ENCODE measurements around the gene FRMD5. TPM values are rescaled to one million over a fixed set of nuclear protein-coding genes. Genes with fewer than 3 reads are reported as not detected.

Gene FRMD5
- total and polyA plus RNA-seq, 2 experiments from 2014 or later = 5.9 to 10.1 TPM

DNA sequence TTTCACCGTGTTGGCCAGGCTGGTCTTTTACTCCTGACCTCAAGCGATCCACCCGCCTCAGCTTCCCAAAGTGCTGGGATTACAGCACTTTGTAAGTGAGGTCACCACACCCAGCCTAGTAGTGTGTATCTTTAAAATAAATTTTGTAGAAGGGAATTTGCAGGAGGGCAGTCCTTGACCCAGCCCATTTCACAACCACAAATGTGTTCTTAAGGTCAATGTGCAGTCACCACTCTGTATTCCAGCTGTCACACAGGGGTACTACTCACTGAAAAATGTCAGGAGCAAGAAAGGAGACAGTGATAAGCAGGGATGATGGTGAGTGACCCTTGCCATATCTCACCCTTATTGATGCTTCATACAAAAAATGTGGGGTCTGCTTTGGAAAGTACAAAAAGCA, 98.5 kb downstream of the FRMD5 start:
- H3K27ac ChIP-seq (ENCODE audit: low read depth) = no peak overlapping the region
- H2AFZ ChIP-seq = no peak overlapping the region
- H3K79me2 ChIP-seq (replicated peaks; ENCODE audit: insufficient read depth) = no peaks in the 10 kb centered on the region
- no peaks in the 10 kb centered on the region for H3K9me2 ChIP-seq (ENCODE audit: insufficient read depth)
- no peak overlapping the region for H3K4me3 Mint-ChIP-seq
- no peaks in the 10 kb centered on the region for H3K4me1 Mint-ChIP-seq
- no peaks in the 10 kb centered on the region for H3K36me3 Mint-ChIP-seq (ENCODE audit: low read depth)
- no peaks in the 10 kb centered on the region for H3F3A ChIP-seq (replicated peaks; ENCODE audit: low read depth)
- H3K27me3 ChIP-seq (ENCODE audit: insufficient read depth) = no peaks in the 10 kb centered on the region
- H3K4me3 ChIP-seq = no peak overlapping the region
- TF ChIP-seq, protein P1, sequence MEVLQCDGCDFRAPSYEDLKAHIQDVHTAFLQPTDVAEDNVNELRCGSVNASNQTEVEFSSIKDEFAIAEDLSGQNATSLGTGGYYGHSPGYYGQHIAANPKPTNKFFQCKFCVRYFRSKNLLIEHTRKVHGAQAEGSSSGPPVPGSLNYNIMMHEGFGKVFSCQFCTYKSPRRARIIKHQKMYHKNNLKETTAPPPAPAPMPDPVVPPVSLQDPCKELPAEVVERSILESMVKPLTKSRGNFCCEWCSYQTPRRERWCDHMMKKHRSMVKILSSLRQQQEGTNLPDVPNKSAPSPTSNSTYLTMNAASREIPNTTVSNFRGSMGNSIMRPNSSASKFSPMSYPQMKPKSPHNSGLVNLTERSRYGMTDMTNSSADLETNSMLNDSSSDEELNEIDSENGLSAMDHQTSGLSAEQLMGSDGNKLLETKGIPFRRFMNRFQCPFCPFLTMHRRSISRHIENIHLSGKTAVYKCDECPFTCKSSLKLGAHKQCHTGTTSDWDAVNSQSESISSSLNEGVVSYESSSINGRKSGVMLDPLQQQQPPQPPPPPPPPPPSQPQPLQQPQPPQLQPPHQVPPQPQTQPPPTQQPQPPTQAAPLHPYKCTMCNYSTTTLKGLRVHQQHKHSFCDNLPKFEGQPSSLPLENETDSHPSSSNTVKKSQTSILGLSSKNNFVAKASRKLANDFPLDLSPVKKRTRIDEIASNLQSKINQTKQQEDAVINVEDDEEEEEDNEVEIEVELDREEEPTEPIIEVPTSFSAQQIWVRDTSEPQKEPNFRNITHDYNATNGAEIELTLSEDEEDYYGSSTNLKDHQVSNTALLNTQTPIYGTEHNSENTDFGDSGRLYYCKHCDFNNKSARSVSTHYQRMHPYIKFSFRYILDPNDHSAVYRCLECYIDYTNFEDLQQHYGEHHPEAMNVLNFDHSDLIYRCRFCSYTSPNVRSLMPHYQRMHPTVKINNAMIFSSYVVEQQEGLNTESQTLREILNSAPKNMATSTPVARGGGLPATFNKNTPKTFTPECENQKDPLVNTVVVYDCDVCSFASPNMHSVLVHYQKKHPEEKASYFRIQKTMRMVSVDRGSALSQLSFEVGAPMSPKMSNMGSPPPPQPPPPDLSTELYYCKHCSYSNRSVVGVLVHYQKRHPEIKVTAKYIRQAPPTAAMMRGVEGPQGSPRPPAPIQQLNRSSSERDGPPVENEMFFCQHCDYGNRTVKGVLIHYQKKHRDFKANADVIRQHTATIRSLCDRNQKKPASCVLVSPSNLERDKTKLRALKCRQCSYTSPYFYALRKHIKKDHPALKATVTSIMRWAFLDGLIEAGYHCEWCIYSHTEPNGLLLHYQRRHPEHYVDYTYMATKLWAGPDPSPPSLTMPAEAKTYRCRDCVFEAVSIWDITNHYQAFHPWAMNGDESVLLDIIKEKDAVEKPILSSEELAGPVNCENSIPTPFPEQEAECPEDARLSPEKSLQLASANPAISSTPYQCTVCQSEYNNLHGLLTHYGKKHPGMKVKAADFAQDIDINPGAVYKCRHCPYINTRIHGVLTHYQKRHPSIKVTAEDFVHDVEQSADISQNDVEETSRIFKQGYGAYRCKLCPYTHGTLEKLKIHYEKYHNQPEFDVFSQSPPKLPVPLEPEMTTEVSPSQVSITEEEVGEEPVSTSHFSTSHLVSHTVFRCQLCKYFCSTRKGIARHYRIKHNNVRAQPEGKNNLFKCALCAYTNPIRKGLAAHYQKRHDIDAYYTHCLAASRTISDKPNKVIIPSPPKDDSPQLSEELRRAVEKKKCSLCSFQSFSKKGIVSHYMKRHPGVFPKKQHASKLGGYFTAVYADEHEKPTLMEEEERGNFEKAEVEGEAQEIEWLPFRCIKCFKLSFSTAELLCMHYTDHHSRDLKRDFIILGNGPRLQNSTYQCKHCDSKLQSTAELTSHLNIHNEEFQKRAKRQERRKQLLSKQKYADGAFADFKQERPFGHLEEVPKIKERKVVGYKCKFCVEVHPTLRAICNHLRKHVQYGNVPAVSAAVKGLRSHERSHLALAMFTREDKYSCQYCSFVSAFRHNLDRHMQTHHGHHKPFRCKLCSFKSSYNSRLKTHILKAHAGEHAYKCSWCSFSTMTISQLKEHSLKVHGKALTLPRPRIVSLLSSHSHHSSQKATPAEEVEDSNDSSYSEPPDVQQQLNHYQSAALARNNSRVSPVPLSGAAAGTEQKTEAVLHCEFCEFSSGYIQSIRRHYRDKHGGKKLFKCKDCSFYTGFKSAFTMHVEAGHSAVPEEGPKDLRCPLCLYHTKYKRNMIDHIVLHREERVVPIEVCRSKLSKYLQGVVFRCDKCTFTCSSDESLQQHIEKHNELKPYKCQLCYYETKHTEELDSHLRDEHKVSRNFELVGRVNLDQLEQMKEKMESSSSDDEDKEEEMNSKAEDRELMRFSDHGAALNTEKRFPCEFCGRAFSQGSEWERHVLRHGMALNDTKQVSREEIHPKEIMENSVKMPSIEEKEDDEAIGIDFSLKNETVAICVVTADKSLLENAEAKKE (CRISPR knock-in tag; IDR thresholded peaks at IDR 0.05) = no peak
- no peak for TF ChIP-seq EZH2 (IDR thresholded peaks at IDR 0.05; ENCODE audit: low read depth, unreplicated experiment)
- TF ChIP-seq EZH2phosphoT487 (IDR thresholded peaks at IDR 0.05; ENCODE audit: unreplicated experiment) = no peak
- TF ChIP-seq NANOG (IDR thresholded peaks at IDR 0.05; ENCODE audit: borderline replicate concordance) = no peak
- no peak for TF ChIP-seq ZNF331 (CRISPR knock-in tag; IDR thresholded peaks at IDR 0.05; ENCODE audit: low read depth)
- no peak for TF ChIP-seq STAT1 (IDR thresholded peaks at IDR 0.05; ENCODE audit: unreplicated experiment)
- H4K20me1 ChIP-seq (replicated peaks; ENCODE audit: insufficient read depth) = 0 out of 2 replicates have a peak, but pooled peaks cover 7% of the 10 kb centered on the region
- no peaks in the 10 kb centered on the region for H3K9me3 Mint-ChIP-seq
- no peak overlapping the region for H3K4me2 ChIP-seq
- H3K36me3 ChIP-seq (ENCODE audit: insufficient read depth) = no peaks in the 10 kb centered on the region
- DNase-seq (ENCODE audit: low spot score) (no peak), ATAC-seq (no peak)
- no peaks in the 10 kb centered on the region for H3K4me1 ChIP-seq (ENCODE audit: insufficient read depth)
- no peak overlapping the region for H3K27ac Mint-ChIP-seq
- no peaks in the 10 kb centered on the region for H3K27me3 Mint-ChIP-seq (ENCODE audit: insufficient read depth, low read depth, poor library complexity)

- H3K27me3 ChIP-seq (ENCODE audit: insufficient read depth) = no peaks in the 10 kb centered on the region
- no peak for ATAC-seq
- no peak overlapping the region for H3K4me3 ChIP-seq
- Mint-ChIP-seq H3K9me3 (no peaks in the 10 kb centered on the region), H3K36me3 (ENCODE audit: low read depth) (no peaks in the 10 kb centered on the region), H3K4me3 (no peak overlapping the region), H3K4me1 (no peaks in the 10 kb centered on the region), H3K27me3 (ENCODE audit: insufficient read depth, low read depth, poor library complexity) (no peaks in the 10 kb centered on the region), H3K27ac (no peak overlapping the region)
- no peaks in the 10 kb centered on the region for H3K36me3 ChIP-seq (ENCODE audit: insufficient read depth)
- H3K4me2 ChIP-seq = no peak overlapping the region
- DNase-seq (ENCODE audit: low spot score) = no peak
- no peaks in the 10 kb centered on the region for H3F3A ChIP-seq (replicated peaks; ENCODE audit: low read depth)
- H3K79me2 ChIP-seq (replicated peaks; ENCODE audit: insufficient read depth) = no peaks in the 10 kb centered on the region
- no peaks in the 10 kb centered on the region for H3K9me2 ChIP-seq (ENCODE audit: insufficient read depth)
- H2AFZ ChIP-seq = no peak overlapping the region
- H4K20me1 ChIP-seq (replicated peaks; ENCODE audit: insufficient read depth) = 0 out of 2 replicates have a peak, but pooled peaks cover 7% of the 10 kb centered on the region
- H3K4me1 ChIP-seq (ENCODE audit: insufficient read depth) = no peaks in the 10 kb centered on the region
- H3K27ac ChIP-seq (ENCODE audit: low read depth) = no peak overlapping the region
- TF ChIP-seq NANOG (IDR thresholded peaks at IDR 0.05; ENCODE audit: borderline replicate concordance) (no peak), JUNB (IDR thresholded peaks at IDR 0.05; ENCODE audit: unreplicated experiment) (no peak)
- TF ChIP-seq, protein P2, sequence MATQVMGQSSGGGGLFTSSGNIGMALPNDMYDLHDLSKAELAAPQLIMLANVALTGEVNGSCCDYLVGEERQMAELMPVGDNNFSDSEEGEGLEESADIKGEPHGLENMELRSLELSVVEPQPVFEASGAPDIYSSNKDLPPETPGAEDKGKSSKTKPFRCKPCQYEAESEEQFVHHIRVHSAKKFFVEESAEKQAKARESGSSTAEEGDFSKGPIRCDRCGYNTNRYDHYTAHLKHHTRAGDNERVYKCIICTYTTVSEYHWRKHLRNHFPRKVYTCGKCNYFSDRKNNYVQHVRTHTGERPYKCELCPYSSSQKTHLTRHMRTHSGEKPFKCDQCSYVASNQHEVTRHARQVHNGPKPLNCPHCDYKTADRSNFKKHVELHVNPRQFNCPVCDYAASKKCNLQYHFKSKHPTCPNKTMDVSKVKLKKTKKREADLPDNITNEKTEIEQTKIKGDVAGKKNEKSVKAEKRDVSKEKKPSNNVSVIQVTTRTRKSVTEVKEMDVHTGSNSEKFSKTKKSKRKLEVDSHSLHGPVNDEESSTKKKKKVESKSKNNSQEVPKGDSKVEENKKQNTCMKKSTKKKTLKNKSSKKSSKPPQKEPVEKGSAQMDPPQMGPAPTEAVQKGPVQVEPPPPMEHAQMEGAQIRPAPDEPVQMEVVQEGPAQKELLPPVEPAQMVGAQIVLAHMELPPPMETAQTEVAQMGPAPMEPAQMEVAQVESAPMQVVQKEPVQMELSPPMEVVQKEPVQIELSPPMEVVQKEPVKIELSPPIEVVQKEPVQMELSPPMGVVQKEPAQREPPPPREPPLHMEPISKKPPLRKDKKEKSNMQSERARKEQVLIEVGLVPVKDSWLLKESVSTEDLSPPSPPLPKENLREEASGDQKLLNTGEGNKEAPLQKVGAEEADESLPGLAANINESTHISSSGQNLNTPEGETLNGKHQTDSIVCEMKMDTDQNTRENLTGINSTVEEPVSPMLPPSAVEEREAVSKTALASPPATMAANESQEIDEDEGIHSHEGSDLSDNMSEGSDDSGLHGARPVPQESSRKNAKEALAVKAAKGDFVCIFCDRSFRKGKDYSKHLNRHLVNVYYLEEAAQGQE (IDR thresholded peaks at IDR 0.05; ENCODE audit: unreplicated experiment) = no peak
These were observed 100.3 kb downstream of the FRMD5 start for GRCh38 chr15:44094781-44095180.

All from GM23338 (cell line).